H9 (cell line): Measurements from ENCODE around the gene MYL9. TPM values are rescaled to one million over a fixed set of nuclear protein-coding genes. Genes with fewer than 3 reads are reported as not detected.

Experiments
- DNase-seq: peaks from one replicate; pipeline ENCODE4 v3.0.0-alpha.2; 2017
- H2AFZ ChIP-seq: one replicate; pipeline ENCODE4 v1.6.1; 2013; ENCODE audit warnings: mild to moderate bottlenecking, low read length, control low read depth, moderate library complexity
- H2AK5ac ChIP-seq: 2 replicates; pipeline ENCODE4 v1.6.1; 2013; ENCODE audit warnings: low read length, control low read depth, mixed read lengths; ENCODE audit not compliant: insufficient read length
- H2BK120ac ChIP-seq: one replicate; pipeline ENCODE4 v1.6.1; 2013; ENCODE audit warnings: low read depth, mild to moderate bottlenecking, low read length, control low read depth, inconsistent platforms; ENCODE audit not compliant: poor library complexity, severe bottlenecking
- H2BK12ac ChIP-seq: 2 replicates; pipeline ENCODE4 v1.6.1; 2013; ENCODE audit warnings: low read length, control low read depth, mixed read lengths, low read depth; ENCODE audit not compliant: insufficient read length
- H2BK15ac ChIP-seq: 2 replicates; pipeline ENCODE4 v1.6.1; 2013; ENCODE audit warnings: low read depth, low read length, control low read depth
- H2BK20ac ChIP-seq: one replicate; pipeline ENCODE4 v1.6.1; 2013; ENCODE audit warnings: low read depth, mild to moderate bottlenecking, low read length, control low read depth, inconsistent platforms; ENCODE audit not compliant: poor library complexity, severe bottlenecking
- H2BK5ac ChIP-seq: 2 replicates; pipeline ENCODE4 v1.6.1; 2013; ENCODE audit warnings: low read length, control low read depth, mixed read lengths; ENCODE audit not compliant: insufficient read length
- H3K14ac ChIP-seq: 2 replicates; pipeline ENCODE4 v1.6.1; 2013; ENCODE audit warnings: low read length, control low read depth; ENCODE audit not compliant: insufficient read depth
- H3K18ac ChIP-seq: 2 replicates; pipeline ENCODE4 v1.6.1; 2013; ENCODE audit warnings: low read depth, mild to moderate bottlenecking, mixed read lengths, low read length, control low read depth; ENCODE audit not compliant: insufficient read length
- H3K23ac ChIP-seq: 2 replicates; pipeline ENCODE4 v1.6.1; 2013; ENCODE audit warnings: low read length, control low read depth, mixed read lengths, low read depth; ENCODE audit not compliant: insufficient read length
- H3K23me2 ChIP-seq: 2 replicates; pipeline ENCODE4 v1.6.1; 2013; ENCODE audit warnings: low read depth, mild to moderate bottlenecking, mixed read lengths, low read length, control low read depth; ENCODE audit not compliant: insufficient read length, poor library complexity, severe bottlenecking
- H3K27ac ChIP-seq: 2 replicates; pipeline ENCODE4 v1.5.1; 2013; ENCODE audit warnings: low read length, control low read depth, mixed read lengths, low read depth; ENCODE audit not compliant: insufficient read length
- H3K27me3 ChIP-seq: 2 replicates; pipeline ENCODE4 v1.6.1; 2013; ENCODE audit warnings: low read length, control low read depth, inconsistent platforms; ENCODE audit not compliant: insufficient read depth
- H3K4ac ChIP-seq: 2 replicates; pipeline ENCODE4 v1.6.1; 2013; ENCODE audit warnings: low read depth, mild to moderate bottlenecking, control low read depth, inconsistent platforms, low read length, moderate library complexity
- H3K4me1 ChIP-seq: 2 replicates; pipeline ENCODE4 v1.6.1; 2013; ENCODE audit warnings: low read length, control low read depth, inconsistent platforms; ENCODE audit not compliant: insufficient read depth
- H3K4me2 ChIP-seq: 2 replicates; pipeline ENCODE4 v1.6.1; 2013; ENCODE audit warnings: low read length, control low read depth, mixed read lengths; ENCODE audit not compliant: insufficient read length, insufficient read depth
- H3K56ac ChIP-seq: 2 replicates; pipeline ENCODE4 v1.6.1; 2013; ENCODE audit warnings: low read depth, mild to moderate bottlenecking, mixed read lengths, low read length, control low read depth; ENCODE audit not compliant: insufficient read length
- H3K79me1 ChIP-seq: 2 replicates; pipeline ENCODE4 v1.6.1; 2013; ENCODE audit warnings: low read depth, mild to moderate bottlenecking, moderate library complexity, low read length, control low read depth, inconsistent platforms; ENCODE audit not compliant: insufficient read depth, poor library complexity, severe bottlenecking
- H3K79me2 ChIP-seq: 2 replicates; pipeline ENCODE4 v1.6.1; 2013; ENCODE audit warnings: low read length, control low read depth, inconsistent platforms; ENCODE audit not compliant: insufficient read depth
- H3K9ac ChIP-seq: 2 replicates; pipeline ENCODE4 v1.6.1; 2013; ENCODE audit warnings: low read length, control low read depth, mixed read lengths; ENCODE audit not compliant: insufficient read length; ENCODE audit errors: extremely low read depth
- H3K9me3 ChIP-seq: one replicate; pipeline ENCODE4 v1.6.1; 2013; ENCODE audit warnings: low read depth, low read length, inconsistent platforms; ENCODE audit not compliant: control insufficient read depth
- H3T11ph ChIP-seq: one replicate; pipeline ENCODE4 v1.6.1; 2013; ENCODE audit warnings: mild to moderate bottlenecking, low read length, control low read depth, inconsistent platforms
- H4K20me1 ChIP-seq: one replicate; pipeline ENCODE4 v1.6.1; 2013; ENCODE audit not compliant: control insufficient read depth, insufficient read length, insufficient read depth
- H4K5ac ChIP-seq: 2 replicates; pipeline ENCODE4 v1.6.1; 2013; ENCODE audit warnings: low read depth, mild to moderate bottlenecking, mixed read lengths, low read length, control low read depth; ENCODE audit not compliant: insufficient read length
- H4K8ac ChIP-seq: replicated peaks from 2 replicates; pipeline ENCODE4 v1.6.1; 2013; ENCODE audit warnings: low read length, control low read depth, mixed read lengths, low read depth; ENCODE audit not compliant: insufficient read length
- H4K91ac ChIP-seq: 2 replicates; pipeline ENCODE4 v1.6.1; 2013; ENCODE audit warnings: low read depth, mild to moderate bottlenecking, moderate library complexity, mixed read lengths, low read length, control low read depth; ENCODE audit not compliant: insufficient read length
- H3K27ac Mint-ChIP-seq, 3 experiments: 2 replicates in 2 of 3; 3 replicates in 1 of 3; pipeline ENCODE4 v1.8.0; 2020 to 2021; ENCODE audit warnings: mixed read lengths in 3 of 3, mild to moderate bottlenecking in 1 of 3, moderate library complexity in 1 of 3
- H3K27me3 Mint-ChIP-seq: 2 replicates; pipeline ENCODE4 v1.8.0; 2021; ENCODE audit warnings: low read depth, mild to moderate bottlenecking, moderate library complexity, mixed read lengths
- H3K36me3 Mint-ChIP-seq, 3 experiments: 2 replicates in 2 of 3; 3 replicates in 1 of 3; pipeline ENCODE4 v1.8.0; 2020 to 2021; ENCODE audit warnings: low read depth in 3 of 3, mixed read lengths in 3 of 3; ENCODE audit not compliant: insufficient read depth in 1 of 3
- H3K4me1 Mint-ChIP-seq, 2 experiments: 2 replicates each; pipeline ENCODE4 v1.8.0; 2020; ENCODE audit warnings: mixed read lengths in 2 of 2
- H3K4me3 Mint-ChIP-seq, 2 experiments: 2 replicates in 1 of 2; 3 replicates in 1 of 2; pipeline ENCODE4 v1.8.0; 2020 to 2021; ENCODE audit warnings: mild to moderate bottlenecking in 2 of 2, mixed read lengths in 2 of 2, moderate library complexity in 1 of 2
- H3K9me3 Mint-ChIP-seq, 2 experiments: 2 replicates in 1 of 2; 3 replicates in 1 of 2; pipeline ENCODE4 v1.8.0; 2020; ENCODE audit warnings: mild to moderate bottlenecking in 2 of 2, mixed read lengths in 2 of 2, moderate library complexity in 1 of 2
- CTCF ChIP-seq: fragments of 200-600 bp; sonication (generic); conservative IDR thresholded peaks from 3 replicates; pipeline ENCODE4 v1.8.0; 2021; ENCODE audit warnings: antibody characterized with exemption, mild to moderate bottlenecking
- WGBS: extraction: QIAGEN DNeasy Blood & Tissue Kit; methylation state at CpG from one replicate; pipeline ENCODE4 v1.1.7; 2013; ENCODE audit warnings: missing lambda C conversion rate, low lambda C conversion rate, mixed read lengths; ENCODE audit not compliant: insufficient read length; ENCODE audit errors: extremely low coverage; 5-methylcytosine and 5-hydroxymethylcytosine counted together
- total RNA-seq: library from RNA; stranded (reverse); gene quantifications from 2 replicates; pipeline ENCODE4 v1.2.1, GENCODE V29; 2021

The MYL9 gene
- total RNA-seq, 1 experiment from 2014 or later: 218 TPM

DNA sequence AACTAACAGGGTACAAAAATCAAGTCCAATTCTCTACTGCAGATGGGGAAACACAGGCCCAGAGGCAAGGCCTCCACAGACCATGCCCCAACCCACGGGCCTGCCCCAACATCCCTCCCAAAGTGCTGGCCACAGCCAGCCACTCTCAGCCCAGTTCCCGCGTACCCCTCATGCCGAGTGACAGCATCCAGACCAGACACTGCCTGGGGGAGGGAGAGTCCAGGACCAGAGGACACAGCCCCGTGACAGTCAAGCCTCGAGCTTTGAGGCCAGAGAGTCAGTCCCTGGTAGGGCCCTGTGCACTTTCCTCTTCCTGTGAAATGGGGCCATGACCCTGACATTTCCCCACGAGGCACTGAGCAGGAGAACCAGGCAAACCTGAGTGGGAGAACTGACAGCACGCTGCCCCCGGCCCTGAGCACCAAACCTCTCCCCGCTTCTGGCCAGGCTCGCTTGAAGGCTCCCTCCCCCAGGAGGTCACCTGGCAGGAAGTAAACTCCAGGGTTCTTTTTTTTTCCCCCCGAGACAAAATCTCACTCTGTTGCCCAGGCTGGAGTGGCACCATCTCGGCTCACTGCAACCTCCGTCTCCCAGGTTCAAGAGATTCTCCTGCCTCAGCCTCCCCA lies 4.9 kb downstream of the MYL9 start:
- Histone ChIP-seq H3K9me3 (no peaks in the 10 kb centered on the region), H3K14ac (no peak overlapping the region), H2AFZ (no peak overlapping the region), H3K79me2 (no peaks in the 10 kb centered on the region; the same call in 1 of the 2 replicates), H2BK5ac (no peak overlapping the region), H4K20me1 (no peaks in the 10 kb centered on the region), H3K27me3 (no peaks in the 10 kb centered on the region), H2BK20ac (no peak overlapping the region), H3K79me1 (no peaks in the 10 kb centered on the region), H2BK120ac (no peak overlapping the region), H3K4ac (no peak overlapping the region), H3T11ph (no peak overlapping the region), H3K4me1 (no peaks in the 10 kb centered on the region; the same call in 1 of the 2 replicates), H3K23ac (no peak overlapping the region), H3K27ac (no peak overlapping the region), H4K5ac (no peak overlapping the region), H3K9ac (no peak overlapping the region), H3K4me2 (no peak overlapping the region), H3K18ac (no peak overlapping the region), H3K23me2 (no peaks in the 10 kb centered on the region), H4K91ac (no peak overlapping the region), H3K56ac (no peak overlapping the region), H4K8ac (no peak overlapping the region), H2AK5ac (no peak overlapping the region), H2BK12ac (no peak overlapping the region), H2BK15ac (no peak overlapping the region)
- DNase-seq: no peak
- no peaks in the 10 kb centered on the region for H3K27me3 Mint-ChIP-seq
- H3K4me3 Mint-ChIP-seq: no peak overlapping the region; a peak in 1 of 5 replicates
- peaks cover 13 to 37% (median 22%) of the 10 kb centered on the region in 3 experiments; a peak in 6 of 7 replicates for H3K36me3 Mint-ChIP-seq
- WGBS: no CpG with 5 or more reads among the region's 14 CpGs
- H3K9me3 Mint-ChIP-seq: no peaks in the 10 kb centered on the region
- TF ChIP-seq CTCF: no peak
- H3K4me1 Mint-ChIP-seq: peaks cover 24% of the 10 kb centered on the region in 2 experiments
- peak overlapping the region in 2 of 3 experiments; percentile 63 to 83; a peak in 3 of 7 replicates for H3K27ac Mint-ChIP-seq
